ENCODE results near the gene MAMSTR. TPM values are rescaled to one million over a fixed set of nuclear protein-coding genes. Genes with fewer than 3 reads are reported as not detected.
A peak's percentile ranks its signal among the peaks of the same experiment; 100 is the strongest.

MAMSTR gene
- total RNA-seq, 4 donors from 2014 or later: 0.26 to 24.2 (median 3.0) TPM; not detected in 1

DNA sequence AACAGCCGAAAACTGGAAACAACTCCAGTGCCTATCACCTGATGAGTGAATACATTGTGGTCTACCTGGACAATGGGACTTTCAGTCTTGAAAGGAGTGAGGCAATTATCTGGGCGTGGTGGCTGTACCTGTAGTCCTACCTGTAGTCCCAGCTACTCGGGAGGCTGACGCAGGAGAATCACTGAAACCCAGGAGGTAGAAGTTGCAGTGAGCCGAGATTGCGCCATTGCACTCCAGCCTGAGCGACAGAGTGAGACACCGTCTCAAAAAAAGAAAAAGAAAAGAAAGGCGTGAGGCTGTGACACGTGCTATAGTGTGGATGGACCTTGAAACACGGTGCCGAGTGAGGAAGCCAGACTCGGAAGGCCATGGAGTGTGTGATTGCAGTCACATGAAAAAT is 42.6 kb downstream of the MAMSTR start:
- Histone ChIP-seq H3K36me3 (no peaks in the 10 kb centered on the region), H3K27me3 (no peaks in the 10 kb centered on the region), H3K4me3 (no peak overlapping the region), H3K9me3 (no peaks in the 10 kb centered on the region), H3K4me1 (no peaks in the 10 kb centered on the region), H3K27ac (no peak overlapping the region)
- intact Hi-C loops (cut with DNase I; ENCODE audit: low total_unique reads): no loop called here
- DNase-seq: no peak
- TF ChIP-seq POLR2A (IDR thresholded peaks at IDR 0.05): no peak
- TF ChIP-seq, protein P1, sequence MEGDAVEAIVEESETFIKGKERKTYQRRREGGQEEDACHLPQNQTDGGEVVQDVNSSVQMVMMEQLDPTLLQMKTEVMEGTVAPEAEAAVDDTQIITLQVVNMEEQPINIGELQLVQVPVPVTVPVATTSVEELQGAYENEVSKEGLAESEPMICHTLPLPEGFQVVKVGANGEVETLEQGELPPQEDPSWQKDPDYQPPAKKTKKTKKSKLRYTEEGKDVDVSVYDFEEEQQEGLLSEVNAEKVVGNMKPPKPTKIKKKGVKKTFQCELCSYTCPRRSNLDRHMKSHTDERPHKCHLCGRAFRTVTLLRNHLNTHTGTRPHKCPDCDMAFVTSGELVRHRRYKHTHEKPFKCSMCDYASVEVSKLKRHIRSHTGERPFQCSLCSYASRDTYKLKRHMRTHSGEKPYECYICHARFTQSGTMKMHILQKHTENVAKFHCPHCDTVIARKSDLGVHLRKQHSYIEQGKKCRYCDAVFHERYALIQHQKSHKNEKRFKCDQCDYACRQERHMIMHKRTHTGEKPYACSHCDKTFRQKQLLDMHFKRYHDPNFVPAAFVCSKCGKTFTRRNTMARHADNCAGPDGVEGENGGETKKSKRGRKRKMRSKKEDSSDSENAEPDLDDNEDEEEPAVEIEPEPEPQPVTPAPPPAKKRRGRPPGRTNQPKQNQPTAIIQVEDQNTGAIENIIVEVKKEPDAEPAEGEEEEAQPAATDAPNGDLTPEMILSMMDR (IDR thresholded peaks at IDR 0.05): no peak

DNA sequence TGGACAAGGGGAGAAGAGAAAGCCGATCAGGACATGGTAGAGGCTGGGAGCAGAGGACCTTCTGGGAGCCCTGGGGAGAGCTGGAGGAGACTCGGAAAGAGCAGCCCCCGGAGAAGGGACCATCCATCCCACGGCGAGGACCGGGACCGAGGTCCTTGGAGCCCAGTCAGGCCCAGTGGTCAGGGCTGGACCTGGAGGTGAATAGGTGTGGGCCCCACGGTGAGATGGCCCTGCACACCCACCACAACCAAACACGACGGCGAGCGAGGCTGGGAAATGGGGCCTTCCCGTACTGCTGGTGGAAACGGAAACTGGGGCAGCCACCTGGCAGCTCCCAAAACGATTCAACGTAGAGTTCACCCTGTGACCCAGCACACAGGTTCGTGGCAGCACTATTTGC is 43.0 kb downstream of the MAMSTR start:
- H3K27me3 ChIP-seq: no peaks in the 10 kb centered on the region
- H3K4me1 ChIP-seq: no peaks in the 10 kb centered on the region
- TF ChIP-seq, protein P1 (IDR thresholded peaks at IDR 0.05): no peak
- peak in 1 of 2 donors; percentile 6 for TF ChIP-seq POLR2A (IDR thresholded peaks at IDR 0.05)
- no peaks in the 10 kb centered on the region for H3K9me3 ChIP-seq
- no peak overlapping the region for H3K4me3 ChIP-seq
- DNase-seq: no peak
- intact Hi-C loops (cut with DNase I; ENCODE audit: low total_unique reads): no loop called here
- H3K36me3 ChIP-seq: no peaks in the 10 kb centered on the region
- no peak overlapping the region for H3K27ac ChIP-seq

DNA sequence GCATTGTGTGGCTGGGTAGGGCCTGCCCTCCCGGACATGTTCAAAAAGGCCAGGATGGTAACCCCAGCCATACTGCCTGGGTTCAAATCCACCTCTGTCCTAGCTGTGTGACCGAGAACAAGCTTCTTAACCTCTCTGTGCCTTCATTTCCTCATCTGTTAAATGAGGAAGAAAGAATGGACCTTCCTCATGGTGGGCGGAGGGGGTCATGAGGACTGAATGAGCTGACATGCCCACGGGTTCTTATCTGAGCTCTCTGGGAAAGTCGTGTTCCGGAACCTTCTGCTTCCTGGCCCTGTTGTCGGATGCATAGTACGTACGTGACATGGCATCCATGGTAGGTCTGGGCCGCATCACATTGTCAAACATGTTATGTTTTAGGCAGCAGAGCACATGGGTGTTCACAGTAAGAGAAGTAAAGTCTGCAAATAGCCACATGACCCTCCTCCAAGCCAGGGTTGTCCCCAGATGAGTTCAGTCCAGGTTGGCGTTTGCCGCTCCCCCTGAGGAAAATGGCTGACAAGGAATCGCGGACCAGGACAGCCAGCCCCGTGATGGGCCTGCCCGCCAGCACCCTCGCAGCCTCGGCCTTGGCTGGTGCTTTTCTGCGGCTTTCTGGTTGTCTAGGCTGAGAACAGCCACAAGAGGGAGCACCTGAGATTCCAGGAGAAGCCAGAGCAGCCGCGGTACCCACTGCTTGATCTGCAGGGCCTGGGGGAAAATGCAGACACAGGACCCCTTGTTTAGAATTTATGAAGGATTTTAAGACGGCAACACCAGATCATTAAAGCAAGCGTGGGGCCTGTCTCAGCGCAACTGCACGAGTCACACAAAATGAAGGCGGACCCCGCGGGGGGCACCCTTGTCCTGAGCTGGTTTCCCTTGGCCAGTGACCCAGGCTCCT is 44.4 kb downstream of the MAMSTR start:
- intact Hi-C loops (cut with DNase I; ENCODE audit: low total_unique reads): no loop called here
- H3K27ac ChIP-seq: peak overlapping the region in 1 of 2 donors; percentile 17

DNA sequence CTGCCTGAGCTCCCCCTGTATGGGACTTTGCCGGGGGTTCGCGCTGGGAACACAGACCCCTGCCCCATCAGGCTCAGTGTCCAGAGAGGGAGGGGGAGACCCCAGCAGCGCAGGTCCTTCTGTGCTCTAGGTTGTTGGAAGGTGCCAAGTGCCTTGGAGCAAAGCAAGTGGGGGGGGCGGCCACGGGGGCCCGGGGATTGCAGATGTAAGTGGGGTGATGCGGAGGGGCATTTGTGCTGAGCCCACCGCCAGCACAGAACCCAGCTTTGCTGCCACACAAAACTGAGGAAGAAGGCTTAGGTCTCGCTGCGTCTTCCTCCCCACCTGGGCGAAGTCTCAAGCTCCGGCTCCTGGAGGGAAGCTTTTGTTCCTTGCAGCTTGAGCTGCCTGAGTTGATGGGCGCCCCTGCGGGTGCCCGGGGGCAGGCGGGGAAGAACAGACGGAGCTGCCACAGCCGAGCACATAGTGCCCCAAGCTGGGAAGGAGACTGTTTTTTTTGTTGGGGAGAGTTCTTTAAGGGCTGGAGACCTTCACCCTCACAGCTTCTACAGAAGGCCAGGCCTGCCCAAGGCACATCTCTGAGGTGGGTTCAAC is 45.2 kb downstream of the MAMSTR start:
- Histone ChIP-seq H3K36me3 (no peaks in the 10 kb centered on the region), H3K27me3 (no peaks in the 10 kb centered on the region), H3K9me3 (no peaks in the 10 kb centered on the region), H3K4me1 (no peaks in the 10 kb centered on the region), H3K27ac (no peak overlapping the region), H3K4me3 (no peak overlapping the region)
- DNase-seq: no peak
- TF ChIP-seq POLR2A (IDR thresholded peaks at IDR 0.05): no peak
- TF ChIP-seq, protein P1 (IDR thresholded peaks at IDR 0.05): no peak
- intact Hi-C loops (cut with DNase I; ENCODE audit: low total_unique reads): no loop called here

More for the DNA sequence above, 44.4 kb downstream of the MAMSTR start:
- Histone ChIP-seq H3K4me3 (no peak overlapping the region), H3K27me3 (no peaks in the 10 kb centered on the region), H3K36me3 (no peaks in the 10 kb centered on the region), H3K4me1 (no peaks in the 10 kb centered on the region), H3K9me3 (no peaks in the 10 kb centered on the region)
- peak; percentile 83 to 87 for DNase-seq
- TF ChIP-seq POLR2A (IDR thresholded peaks at IDR 0.05): no peak
- TF ChIP-seq, protein P1 (IDR thresholded peaks at IDR 0.05): peak; percentile 79 to 92 (median 90)

Data from uterus (tissue), 4 donors.